GM21619 (cell line): ENCODE results near the gene GLOD4.
"Not testable (repeated sequence)": the region's sequence is repeated elsewhere in the genome, so short reads cannot be mapped to it uniquely, and the experiment has no call there.

Experiments
- ATAC-seq: cut with Tn5 transposase; IDR thresholded peaks from one replicate; pipeline ENCODE4 v1.9.1; 2021; ENCODE audit not compliant: unreplicated experiment

Gene GLOD4

GRCh38 chr17:778096-778495 is 4.0 kb downstream of the GLOD4 start:
- ATAC-seq: no peak

DNA sequence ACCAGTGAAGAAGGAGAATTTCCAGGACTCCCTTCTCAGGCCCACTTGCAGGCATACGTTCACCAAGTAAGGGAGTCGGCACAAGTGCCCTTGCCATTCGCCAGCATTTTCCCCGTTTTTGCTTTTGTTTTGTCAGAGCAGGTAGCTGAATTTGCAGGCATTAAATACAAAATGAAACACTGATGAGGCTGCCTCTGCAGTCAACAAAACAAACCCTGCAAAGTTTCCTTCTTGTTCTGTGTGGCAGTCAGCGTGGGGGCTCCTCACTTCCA is 7.8 kb downstream of the GLOD4 start:
- no peak for ATAC-seq

GRCh38 chr17:773467-774312 is 8.4 kb downstream of the GLOD4 start:
- ATAC-seq: no peak

DNA sequence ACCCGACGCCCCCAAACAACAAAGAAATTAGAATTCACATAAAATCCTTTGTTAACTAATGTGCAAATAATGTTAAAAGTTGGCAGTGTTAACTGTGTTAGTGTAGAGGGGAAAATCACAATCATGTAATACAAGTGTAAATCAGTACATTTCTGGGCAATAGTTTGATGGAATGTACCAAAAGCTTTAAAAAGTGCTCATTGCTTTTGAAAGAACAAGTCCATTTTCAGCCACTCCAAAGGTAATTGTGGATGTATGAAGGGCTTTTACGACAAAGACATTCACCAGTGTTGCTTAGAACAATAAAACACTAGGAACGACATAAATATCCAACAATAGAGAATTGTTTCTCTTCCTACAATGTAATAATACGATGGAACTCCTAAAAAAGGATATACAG is 9.1 kb downstream of the GLOD4 start:
- no peak for ATAC-seq

DNA sequence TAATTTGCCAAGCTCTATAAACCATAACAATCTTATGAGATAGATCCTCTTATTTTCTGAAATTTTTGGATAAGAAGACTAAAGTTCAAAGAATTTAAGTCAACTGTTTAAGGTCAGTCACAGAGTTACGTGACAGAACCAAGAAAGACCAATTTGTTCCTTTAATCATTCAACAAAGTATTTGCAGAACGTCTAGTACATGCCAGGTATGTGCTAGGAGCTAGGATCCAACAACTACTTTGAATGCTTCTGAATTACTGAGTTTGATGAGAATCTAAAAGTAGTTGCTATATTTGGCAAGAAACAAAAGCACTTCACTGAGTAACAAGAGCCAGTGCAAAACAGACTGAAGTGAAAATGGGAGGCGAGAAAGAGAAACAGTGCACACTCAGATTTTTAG is 15.0 kb downstream of the GLOD4 start:
- ATAC-seq: no peak

GRCh38 chr17:760371-760770 is 21.7 kb downstream of the GLOD4 start:
- no peak for ATAC-seq

DNA sequence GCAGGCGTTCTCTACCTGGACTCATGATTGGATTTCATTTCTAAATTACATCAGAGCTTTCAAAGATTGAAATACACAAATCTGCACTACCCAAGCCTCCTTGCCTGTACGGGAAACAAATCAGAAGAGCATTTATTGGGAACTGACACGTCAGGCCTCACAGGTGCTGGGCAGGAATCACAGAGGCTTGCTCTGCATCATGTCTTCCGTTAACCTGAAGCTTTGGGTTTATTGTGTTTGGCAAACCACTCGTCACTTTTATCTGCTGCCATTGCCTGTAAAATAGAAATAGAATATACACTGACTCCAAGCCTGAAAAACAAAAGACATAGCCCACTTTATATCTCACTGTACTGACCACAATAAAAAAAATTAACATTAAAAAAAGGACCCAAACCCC is 22.1 kb downstream of the GLOD4 start:
- no peak for ATAC-seq

GRCh38 chr17:756010-756567 is 26.0 kb downstream of the GLOD4 start:
- not testable (repeated sequence) for ATAC-seq

GRCh38 chr17:755319-755961 is 26.6 kb downstream of the GLOD4 start:
- ATAC-seq: not testable (repeated sequence)

DNA sequence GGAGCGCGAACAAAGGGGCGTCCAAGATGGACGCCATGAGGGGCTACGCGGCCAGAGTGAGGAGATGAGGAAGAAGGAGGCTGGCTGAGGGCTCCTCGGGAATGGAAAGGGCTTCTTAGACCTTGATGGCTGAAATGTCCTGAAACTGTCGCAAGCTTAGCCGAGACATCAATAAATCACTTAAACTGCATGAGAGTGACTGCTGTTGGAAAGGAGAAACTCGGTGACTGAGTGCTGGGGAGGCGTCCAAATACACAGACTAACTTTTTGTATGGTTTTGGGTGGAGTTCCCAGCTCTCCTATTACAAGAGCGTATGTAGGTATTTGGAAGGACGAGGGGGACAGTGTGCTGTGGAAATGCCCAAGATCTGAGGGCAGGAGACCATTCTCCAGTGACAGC is 28.7 kb downstream of the GLOD4 start:
- ATAC-seq: no peak

DNA sequence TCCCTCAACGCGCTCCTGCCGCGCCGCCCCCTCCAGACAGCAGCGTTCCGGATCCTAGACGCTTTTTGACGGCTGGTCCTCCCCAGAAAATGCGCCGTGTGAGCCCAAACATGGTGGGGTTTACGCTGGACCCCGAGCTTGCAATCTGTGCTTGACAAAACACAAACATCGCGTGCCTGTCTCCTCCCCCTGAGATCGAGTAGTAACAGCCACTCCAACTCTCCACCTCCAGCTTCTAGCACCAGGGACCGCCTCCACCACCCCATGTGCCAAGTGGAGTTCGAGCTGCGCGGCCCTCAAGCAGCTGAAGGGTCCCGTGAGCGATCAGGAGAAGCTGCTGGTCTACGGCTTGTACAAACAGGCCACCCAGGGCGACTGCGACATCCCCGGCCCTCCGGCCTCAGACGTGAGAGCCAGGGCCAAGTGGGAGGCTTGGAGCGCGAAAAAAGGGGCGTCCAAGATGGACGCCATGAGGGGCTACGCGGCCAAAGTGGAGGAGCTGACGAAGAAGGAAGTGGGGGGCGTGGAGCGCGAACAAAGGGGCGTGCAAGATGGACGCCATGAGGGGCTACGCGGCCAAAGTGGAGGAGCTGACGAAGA is 29.4 kb downstream of the GLOD4 start:
- peak; percentile 3 for ATAC-seq

GRCh38 chr17:752002-752619 is 30.0 kb downstream of the GLOD4 start, which contains the start of gene GEMIN4:
Gene GEMIN4, minus strand, starts transcription at chr17:752264. Its CDS starts 122 bp downstream, at chr17:752142.
- ATAC-seq: peak; percentile 75

GRCh38 chr17:751269-752001 is 30.6 kb downstream of the GLOD4 start:
- ATAC-seq: peak; percentile 42

DNA sequence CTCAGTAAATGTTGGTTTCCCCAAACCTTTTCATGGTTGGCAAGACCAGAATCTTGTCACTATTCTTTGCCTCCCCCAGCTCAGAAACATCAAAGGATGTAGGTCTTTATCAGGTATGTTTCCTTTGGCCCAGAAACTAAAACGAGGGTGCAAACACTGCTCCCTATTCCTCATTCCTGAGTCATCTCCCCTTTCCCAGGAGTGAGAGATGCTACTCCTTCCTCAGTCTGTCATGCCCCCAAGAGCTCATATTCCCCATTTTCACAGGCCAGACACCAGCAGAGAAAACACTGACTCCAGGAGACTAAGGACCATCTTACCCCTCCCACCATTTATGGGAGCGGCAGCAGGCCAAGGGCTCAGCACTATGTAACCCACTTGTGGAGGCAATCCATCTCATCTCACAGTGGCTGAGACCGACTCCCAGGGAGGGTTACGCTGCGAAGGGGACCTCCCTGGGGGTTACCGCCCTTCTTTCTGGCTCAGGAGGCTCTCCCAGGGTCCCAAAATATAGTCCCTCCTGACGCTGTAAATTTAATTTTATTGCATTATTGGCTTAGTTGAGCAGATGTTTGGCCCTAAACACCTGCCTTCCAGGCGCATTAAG is 31.5 kb downstream of the GLOD4 start:
- no peak for ATAC-seq

DNA sequence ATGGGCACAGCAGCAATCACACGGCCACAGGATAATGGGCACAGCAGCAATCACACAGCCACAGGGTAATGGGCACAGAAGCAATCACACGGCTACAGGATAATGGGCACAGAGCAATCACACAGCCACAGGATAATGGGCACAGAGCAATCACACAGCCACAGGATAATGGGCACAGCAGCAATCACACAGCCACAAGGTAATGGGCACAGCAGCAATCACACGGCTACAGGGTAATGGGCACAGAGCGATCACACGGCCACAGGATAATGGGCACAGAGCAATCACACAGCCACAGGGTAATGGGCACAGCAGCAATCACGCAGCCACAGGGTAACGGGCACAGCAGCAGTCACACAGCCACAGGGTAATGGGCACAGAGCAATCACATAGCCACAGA is 32.7 kb downstream of the GLOD4 start:
- ATAC-seq: not testable (repeated sequence)

GRCh38 chr17:748604-749003 is 33.5 kb downstream of the GLOD4 start:
- not testable (repeated sequence) for ATAC-seq

DNA sequence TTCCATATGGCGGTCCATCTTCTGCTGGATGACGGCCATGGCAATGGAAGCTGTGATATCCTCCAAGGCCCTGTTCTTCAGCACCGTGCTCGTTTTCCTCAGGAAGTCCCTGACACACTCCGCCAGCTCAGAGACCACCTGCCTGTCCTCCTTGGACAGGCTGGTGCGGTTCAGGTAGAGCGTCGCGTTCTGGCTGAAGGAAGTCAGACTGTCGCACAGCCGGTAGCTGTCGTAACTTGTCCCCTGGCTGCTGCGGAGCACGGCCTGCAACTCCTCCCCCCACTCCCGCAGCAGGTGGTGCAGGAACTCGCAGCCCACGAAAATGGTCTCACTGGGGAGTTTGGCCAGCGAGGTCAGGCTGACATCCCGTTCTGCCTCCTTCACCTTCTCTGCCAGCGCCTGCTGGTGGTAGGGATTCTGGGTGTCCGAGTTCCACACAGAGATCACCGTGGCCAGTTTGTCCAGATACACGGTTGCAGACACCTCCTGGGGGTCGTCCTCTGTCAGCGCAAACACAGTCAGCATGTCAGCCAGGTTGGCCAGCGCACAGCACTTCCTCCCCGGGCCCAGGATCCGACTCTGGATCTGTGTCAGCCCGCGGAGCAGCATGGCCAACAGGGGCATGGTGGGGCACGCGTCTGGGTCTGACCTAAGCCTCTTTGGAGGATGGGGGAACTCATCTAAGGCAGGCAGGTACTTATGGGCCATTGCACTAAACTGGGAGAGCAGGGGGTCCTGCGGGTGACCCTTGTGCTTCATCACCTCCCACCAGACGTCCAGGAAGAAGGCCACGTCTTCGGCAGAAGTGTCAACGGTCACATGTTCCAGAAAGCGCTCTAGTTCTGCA is 35.1 kb downstream of the GLOD4 start:
- no peak for ATAC-seq

DNA sequence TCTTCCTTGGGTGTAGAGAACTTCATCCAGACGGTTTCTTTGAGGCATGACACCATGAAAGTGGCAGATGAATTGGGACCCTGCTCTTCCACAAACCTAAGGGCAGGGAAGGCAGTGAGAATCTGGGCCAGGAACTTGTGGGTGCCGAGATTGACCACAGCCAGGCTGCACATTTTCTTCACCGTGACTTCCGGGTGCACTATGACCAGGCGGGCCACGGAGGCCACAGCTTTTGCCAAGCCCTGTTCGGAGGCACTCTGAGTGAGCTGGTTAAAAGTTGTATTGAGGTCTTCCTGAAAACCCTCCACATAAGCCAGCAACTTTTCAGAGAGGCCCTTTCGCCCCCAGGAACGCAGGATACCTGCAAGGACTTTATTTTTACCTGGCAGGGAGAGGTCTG is 35.9 kb downstream of the GLOD4 start:
- ATAC-seq: no peak

GRCh38 chr17:745406-745805 is 36.7 kb downstream of the GLOD4 start:
- no peak for ATAC-seq
